SJCRH30 (cell line): ENCODE data around the gene DGUOK. TPM values are rescaled to one million over a fixed set of nuclear protein-coding genes. Genes with fewer than 3 reads are reported as not detected.

Experiments used
- DNase-seq, 2 experiments: peaks; one replicate each; pipeline ENCODE4 v3.0.0-alpha.2; 2015 to 2020
- H3K27ac ChIP-seq: fragments of 250-450 bp; sonication (Bioruptor Pico); 2 replicates; pipeline ENCODE4 v1.5.1; 2020; ENCODE audit warnings: mild to moderate bottlenecking, moderate library complexity
- H3K27me3 ChIP-seq: fragments of 250-450 bp; sonication (Bioruptor Pico); 2 replicates; pipeline ENCODE4 v1.5.1; 2020; ENCODE audit warnings: mild to moderate bottlenecking, moderate library complexity
- H3K36me3 ChIP-seq: fragments of 250-450 bp; sonication (Bioruptor Pico); 2 replicates; pipeline ENCODE4 v1.5.1; 2020; ENCODE audit warnings: mild to moderate bottlenecking, moderate library complexity
- H3K4me1 ChIP-seq: fragments of 250-450 bp; sonication (Bioruptor Pico); 2 replicates; pipeline ENCODE4 v1.5.1; 2020; ENCODE audit warnings: mild to moderate bottlenecking, moderate library complexity
- H3K4me3 ChIP-seq: fragments of 250-450 bp; sonication (Bioruptor Pico); 2 replicates; pipeline ENCODE4 v1.5.1; 2020; ENCODE audit warnings: mild to moderate bottlenecking, moderate library complexity
- H3K9me3 ChIP-seq: fragments of 250-450 bp; sonication (Bioruptor Pico); replicated peaks from 2 replicates; pipeline ENCODE4 v1.5.1; 2020; ENCODE audit warnings: mild to moderate bottlenecking, moderate library complexity
- total RNA-seq: library from RNA; depleted of rRNA; stranded (reverse); fragments of >200 nt; shearing (Covaris generic); gene quantifications from 2 replicates; pipeline ENCODE4 v1.2.3, GENCODE V29; 2014

Gene DGUOK
- total RNA-seq, 1 experiment from 2014 or later, result 105 TPM

DNA sequence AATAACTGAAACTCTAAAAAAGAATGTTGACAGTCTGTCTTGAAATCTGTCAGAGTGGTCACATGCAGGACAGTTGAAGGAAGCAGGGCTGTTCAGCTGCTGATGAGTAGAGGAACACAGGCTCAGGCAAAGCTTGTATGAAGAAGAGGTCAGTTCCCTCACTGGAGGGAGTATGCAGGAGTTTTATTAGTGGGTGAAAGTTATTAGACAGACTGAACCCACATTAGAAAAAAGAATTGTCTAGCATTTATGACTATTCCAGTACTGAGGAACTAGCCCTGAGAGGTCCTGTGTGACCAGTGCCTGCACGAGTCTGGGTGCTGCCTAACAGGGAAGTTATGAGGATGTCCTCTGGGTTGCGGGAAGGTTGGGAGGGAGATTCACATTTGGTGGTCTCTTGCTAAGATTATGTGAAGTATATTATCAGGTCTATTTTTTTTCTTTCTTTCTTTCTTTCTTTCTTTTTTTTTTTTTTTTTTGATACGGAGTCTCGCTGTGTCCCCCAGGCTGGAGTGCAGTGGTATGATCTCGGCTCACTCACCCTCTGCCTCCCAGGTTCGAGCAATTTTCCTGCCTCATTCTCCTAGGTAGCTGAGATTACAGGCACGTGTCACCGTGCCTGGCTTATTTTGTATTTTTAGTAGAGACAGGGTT is 67.6 kb downstream of the DGUOK start:
- DNase-seq, result no peak
- Histone ChIP-seq H3K4me3 (no peak overlapping the region), H3K36me3 (peaks cover 22% of the 10 kb centered on the region), H3K9me3 (no peaks in the 10 kb centered on the region), H3K27me3 (no peaks in the 10 kb centered on the region), H3K27ac (no peak overlapping the region), H3K4me1 (no peaks in the 10 kb centered on the region)

DNA sequence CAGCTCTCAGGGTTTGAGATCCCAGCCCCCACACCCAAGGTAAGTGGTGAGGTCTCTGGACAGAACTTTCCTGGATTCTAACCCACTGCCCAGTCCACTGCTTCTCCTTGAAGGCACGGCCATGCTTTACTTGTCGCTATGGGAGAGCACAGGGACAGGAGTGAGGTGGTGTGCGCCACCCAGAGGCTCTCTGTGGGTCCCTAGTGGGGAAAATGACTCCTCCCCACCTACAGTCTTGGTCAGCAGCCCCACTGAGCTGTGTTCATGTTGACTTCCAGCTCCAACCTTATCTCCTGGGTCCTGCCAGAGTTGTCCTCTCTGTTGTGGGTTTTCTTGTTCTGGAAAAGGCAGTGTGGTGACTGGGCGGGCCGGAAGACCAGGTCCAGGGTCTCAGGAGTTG is 69.1 kb downstream of the DGUOK start:
- Histone ChIP-seq H3K9me3 (no peaks in the 10 kb centered on the region), H3K36me3 (peaks cover 7% of the 10 kb centered on the region; the same call in 1 of the 2 replicates), H3K4me3 (no peak overlapping the region), H3K4me1 (no peaks in the 10 kb centered on the region), H3K27ac (no peak overlapping the region), H3K27me3 (no peaks in the 10 kb centered on the region)
- DNase-seq, result no peak

DNA sequence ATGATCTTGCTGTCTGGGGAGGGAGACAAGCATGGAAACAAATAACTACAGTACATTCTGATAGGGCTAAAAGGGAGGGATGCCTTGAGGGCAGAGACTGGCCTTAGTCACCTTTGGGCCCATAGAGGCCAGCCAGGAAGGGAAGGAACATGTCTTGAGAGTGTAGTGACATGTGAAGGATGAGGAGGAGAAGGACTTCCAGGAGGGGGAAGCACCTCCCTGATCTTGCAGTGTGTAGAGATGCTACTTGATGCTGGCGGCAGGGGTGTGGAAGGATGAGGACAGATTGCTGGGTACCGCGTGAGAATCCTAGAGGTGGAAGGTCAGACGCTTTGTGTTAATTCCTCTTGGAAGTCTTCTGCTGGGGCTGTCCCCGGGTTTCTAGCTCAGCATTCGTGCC is 71.1 kb downstream of the DGUOK start:
- Histone ChIP-seq H3K27me3 (no peaks in the 10 kb centered on the region), H3K36me3 (peaks cover 2% of the 10 kb centered on the region; the same call in 1 of the 2 replicates), H3K9me3 (no peaks in the 10 kb centered on the region), H3K27ac (no peak overlapping the region), H3K4me1 (peaks cover 6% of the 10 kb centered on the region; the same call in 1 of the 2 replicates), H3K4me3 (no peak overlapping the region)
- no peak for DNase-seq

DNA sequence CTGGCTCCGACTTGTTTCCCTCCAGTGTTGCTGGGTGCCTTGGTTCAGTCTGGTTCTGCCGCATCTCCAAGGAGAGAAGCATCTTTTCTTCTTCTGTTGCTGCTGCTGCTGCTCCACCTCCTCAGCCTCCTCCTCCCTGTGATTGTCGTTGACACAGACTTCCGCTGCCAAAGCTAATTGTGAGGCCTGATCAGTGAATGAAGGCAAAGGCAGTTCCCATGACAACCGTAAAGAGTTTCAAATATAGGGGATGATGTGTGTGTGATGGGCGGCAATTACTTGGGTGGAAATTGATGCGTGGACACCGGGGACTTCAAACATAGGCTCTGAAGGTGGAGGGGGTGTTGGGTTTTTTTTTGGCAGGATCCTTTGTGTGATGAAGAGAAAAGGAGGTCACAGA is 71.8 kb downstream of the DGUOK start:
- H3K4me1 ChIP-seq, result peaks cover 6% of the 10 kb centered on the region; the same call in 1 of the 2 replicates
- no peaks in the 10 kb centered on the region for H3K9me3 ChIP-seq
- H3K27ac ChIP-seq, result no peak overlapping the region
- no peaks in the 10 kb centered on the region for H3K27me3 ChIP-seq
- no peak for DNase-seq
- no peak overlapping the region for H3K4me3 ChIP-seq
- H3K36me3 ChIP-seq, result no peaks in the 10 kb centered on the region

DNA sequence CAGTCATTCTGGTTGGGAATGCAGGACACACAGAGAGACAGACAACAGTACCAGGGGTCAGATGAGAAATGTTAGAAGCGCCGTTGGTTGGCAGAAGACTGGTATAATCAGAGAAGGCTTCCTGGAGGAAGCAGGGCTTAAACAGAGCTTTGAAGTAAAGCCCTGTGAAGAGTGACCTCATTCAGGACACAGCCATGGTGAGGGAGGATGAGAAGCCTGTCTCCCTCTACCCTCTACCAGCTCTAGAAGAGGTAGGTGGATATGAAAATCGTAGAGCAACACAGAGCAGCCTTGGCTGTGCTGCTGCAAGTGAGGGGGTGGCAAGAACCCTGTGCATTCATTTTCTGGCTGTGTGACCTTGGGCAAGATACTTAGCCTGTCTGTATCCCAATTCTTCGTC is 72.3 kb downstream of the DGUOK start:
- H3K9me3 ChIP-seq, result no peaks in the 10 kb centered on the region
- H3K4me3 ChIP-seq, result no peak overlapping the region
- DNase-seq, result no peak
- no peak overlapping the region for H3K27ac ChIP-seq
- H3K4me1 ChIP-seq, result peaks cover 10% of the 10 kb centered on the region
- no peaks in the 10 kb centered on the region for H3K36me3 ChIP-seq
- H3K27me3 ChIP-seq, result no peaks in the 10 kb centered on the region

DNA sequence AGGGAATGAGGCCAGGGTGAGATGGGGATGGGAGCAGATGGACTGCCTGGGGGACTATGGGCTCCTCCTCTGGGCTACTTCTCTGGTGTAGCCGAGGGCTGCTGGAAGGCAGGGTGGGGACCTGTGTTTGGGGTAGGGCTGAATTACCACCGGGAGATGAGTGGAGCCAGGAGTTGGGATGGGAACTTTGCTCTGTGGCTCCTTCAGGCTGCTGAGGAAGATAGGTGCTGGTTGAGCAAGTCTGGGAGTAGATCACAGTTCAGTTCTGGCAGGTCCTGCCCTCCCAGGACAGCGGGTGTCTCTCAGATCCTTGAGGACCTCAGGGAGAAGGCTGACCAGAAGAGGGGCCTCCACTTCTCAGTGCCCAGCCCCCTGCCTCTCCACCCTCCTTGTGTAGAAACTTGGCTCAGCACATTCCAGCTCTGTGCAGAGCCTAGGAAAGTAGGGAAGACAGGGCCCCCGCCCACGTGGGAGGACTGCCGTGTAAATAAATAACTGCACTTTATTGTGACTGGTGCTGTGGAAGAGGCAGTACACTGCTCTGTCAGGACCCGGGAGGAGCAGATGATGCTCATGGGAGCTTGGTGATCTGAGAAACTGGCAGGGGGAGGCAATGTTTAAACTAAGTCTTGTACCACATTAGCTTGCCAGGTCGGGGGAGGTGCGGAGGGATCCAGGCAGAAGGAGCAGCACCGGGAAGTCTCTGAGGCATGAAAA is 73.4 kb downstream of the DGUOK start:
- H3K27ac ChIP-seq, result no peak overlapping the region
- no peaks in the 10 kb centered on the region for H3K27me3 ChIP-seq
- no peaks in the 10 kb centered on the region for H3K36me3 ChIP-seq
- no peaks in the 10 kb centered on the region for H3K9me3 ChIP-seq
- H3K4me1 ChIP-seq, result peaks cover 15% of the 10 kb centered on the region
- no peak for DNase-seq
- H3K4me3 ChIP-seq, result no peak overlapping the region

DNA sequence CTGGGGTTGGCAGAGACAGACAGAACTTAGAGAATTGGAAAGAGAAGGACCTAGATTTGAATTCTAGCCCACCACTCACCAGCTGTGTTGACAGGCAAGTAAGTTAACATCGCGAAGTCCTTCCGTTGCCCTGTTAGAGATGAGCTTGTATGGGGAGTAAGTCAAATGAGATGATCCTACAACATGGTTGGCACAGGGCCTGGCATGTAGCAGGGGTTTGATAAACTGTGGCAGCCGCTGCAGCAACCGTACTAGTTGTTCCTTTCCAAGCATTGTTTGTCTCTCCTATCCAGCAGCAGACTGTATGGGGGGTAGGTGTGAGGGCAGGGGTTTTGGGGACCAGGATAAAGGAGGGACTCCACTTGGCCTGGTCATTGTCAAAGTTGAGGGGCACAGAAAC is 74.0 kb downstream of the DGUOK start:
- Histone ChIP-seq H3K4me3 (no peak overlapping the region), H3K4me1 (peaks cover 15% of the 10 kb centered on the region), H3K9me3 (no peaks in the 10 kb centered on the region)

DNA sequence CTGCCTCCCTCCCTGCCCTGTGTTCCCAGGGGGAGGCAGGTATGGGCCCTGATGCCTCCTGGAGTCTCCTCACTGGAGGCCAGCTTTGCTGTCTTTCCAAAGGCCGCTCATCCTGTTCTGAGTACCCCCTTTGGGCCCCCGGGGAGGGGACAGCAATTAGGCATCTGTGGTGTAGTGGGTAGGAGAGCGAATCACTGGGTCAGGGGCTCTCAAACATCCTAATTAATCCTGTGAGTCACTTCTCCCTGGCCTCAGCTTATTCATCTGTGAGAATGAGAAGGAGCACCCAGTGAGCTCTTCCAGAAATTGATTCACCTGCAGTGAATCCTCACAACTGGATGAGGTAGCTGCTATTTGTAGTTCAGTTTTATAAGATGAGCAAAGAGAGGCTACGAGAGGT is 74.4 kb downstream of the DGUOK start:
- H3K36me3 ChIP-seq, result 0 out of 2 replicates have a peak, but pooled peaks cover 4% of the 10 kb centered on the region
- peaks cover 15% of the 10 kb centered on the region for H3K4me1 ChIP-seq
- H3K4me3 ChIP-seq, result no peak overlapping the region
- no peak overlapping the region for H3K27ac ChIP-seq
- H3K27me3 ChIP-seq, result no peaks in the 10 kb centered on the region
- DNase-seq, result no peak
- H3K9me3 ChIP-seq, result no peaks in the 10 kb centered on the region

More for the DNA sequence above, 74.0 kb downstream of the DGUOK start:
- no peak for DNase-seq
- Histone ChIP-seq H3K36me3 (0 out of 2 replicates have a peak, but pooled peaks cover 4% of the 10 kb centered on the region), H3K27me3 (no peaks in the 10 kb centered on the region), H3K27ac (no peak overlapping the region)

DNA sequence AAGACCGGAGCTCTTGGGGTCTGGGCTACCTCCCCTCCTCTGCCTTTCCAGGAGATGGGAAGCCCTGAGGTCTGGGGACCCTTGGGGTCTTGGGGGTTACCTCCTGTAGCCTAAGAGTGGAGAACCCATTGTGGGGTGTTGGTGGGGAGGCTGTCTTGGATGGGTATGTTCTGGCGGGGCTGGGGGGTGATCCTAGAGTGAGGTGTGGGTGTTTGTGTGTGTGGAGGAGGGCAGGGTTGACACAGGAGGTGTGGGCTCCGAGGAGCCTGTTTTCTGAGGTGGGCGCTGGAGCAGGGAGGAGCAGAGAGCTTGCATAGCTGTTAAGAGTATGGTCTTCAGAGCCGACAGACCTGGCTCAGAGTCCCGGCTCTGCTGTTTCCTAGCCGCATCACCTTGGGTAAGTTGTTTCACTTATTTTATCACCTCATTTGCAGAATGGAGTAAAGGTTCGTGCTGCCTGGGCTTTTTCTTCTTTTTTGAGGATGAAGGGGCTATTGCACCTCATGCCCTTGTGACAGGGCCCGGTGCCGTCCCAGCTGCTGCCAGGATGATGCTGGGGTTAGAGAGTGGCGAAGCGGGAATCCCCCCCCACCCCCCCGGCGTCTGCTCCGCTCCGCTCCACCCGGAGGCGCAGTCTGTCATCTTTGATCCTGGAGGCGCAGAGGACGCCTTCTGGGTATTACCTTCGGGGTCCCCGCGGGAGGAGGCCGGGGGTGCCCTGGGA is 75.3 kb downstream of the DGUOK start:
- H3K4me1 ChIP-seq, result peaks cover 19% of the 10 kb centered on the region
- DNase-seq, result no peak

DNA sequence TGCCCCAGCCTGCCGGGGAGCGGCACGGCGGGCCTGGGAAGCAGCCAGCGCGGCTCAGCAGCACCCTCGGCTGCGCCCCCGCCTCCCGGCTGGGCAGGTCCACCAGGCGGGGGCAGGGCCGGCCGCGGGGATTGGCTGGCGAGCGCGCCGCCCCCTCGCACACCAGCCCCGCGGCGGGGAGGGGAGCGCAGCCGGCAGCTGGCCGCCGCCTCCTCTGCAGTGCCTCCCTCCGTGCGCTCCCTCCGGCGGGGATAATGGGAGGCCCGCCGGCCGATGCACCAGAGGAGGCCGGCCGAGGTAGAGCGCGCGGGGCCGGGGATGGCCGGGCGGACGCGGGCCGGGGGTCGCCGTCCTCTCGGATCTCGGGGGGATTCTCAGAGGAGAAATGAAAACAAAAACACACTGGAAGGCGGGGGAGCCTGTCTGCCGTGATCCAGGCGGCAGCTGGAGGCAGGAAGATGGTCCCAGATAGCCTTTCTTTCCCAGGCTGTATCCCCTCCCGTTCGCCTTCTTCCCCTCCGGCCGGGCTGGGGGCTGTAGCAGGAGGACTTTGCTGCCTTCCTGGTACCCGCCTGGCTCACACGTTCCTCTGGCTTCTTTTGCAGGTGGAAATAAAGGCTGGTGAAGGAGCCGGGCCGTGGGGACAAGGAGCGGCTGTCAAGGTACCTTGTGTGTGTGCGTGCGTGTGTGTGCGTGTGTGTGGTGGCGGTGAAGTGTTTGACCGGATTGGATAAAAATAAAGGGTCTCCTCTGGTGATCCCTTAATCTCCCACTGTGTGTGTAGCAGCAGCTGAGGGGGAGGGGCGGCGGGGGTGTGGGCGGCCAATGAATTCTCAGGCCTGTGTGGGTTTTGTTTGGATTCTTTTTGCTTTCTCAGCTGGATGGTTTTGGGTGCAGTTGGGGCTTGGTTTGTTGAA is 76.1 kb downstream of the DGUOK start:
- H3K4me1 ChIP-seq, result peaks cover 28% of the 10 kb centered on the region
- DNase-seq, result peak; percentile 90 to 93

More for the DNA sequence above, 75.3 kb downstream of the DGUOK start:
- H3K4me3 ChIP-seq, result peak overlapping the region; percentile 56
- no peaks in the 10 kb centered on the region for H3K9me3 ChIP-seq
- peaks cover 7% of the 10 kb centered on the region; the same call in 1 of the 2 replicates for H3K36me3 ChIP-seq
- H3K27me3 ChIP-seq, result no peaks in the 10 kb centered on the region
- H3K27ac ChIP-seq, result no peak overlapping the region

DNA sequence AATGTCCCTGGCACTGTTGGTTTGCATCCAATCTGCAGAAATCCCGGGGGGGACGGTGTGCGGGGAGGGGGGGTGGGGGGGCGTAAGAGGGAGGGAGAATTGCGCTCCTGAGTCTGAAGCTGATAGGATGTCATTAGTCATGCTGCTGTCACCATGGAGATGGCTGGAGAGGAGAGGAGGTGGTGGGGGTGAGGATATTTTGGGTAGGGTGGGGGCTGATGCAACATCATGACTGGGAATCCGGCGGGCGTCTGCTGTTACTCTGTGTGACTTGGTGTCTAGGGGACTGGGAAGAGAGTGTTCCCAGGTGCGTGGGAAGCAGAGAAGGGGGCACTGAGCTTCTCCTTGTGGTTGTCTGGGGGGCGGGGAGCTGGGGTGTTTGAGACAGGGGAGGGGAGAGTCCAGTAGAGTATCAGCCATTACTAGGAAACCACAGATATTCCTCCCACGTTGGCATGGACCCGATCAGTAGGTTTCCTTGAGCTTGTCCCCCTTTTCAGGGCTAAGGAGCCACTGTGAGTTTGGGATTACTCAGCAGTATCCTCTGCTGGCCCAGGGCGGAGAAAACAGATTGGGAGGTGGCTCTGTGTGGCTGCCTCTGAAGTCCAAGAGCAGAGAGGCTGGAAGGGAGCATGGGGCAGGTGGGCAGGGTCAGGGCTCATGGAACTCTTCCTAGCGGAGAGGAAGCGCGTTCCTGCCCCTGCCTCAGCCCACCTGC is 77.0 kb downstream of the DGUOK start:
- peaks cover 36% of the 10 kb centered on the region for H3K4me1 ChIP-seq
- peak overlapping the region; percentile 56 for H3K4me3 ChIP-seq
- H3K27me3 ChIP-seq, result no peaks in the 10 kb centered on the region
- H3K9me3 ChIP-seq, result no peaks in the 10 kb centered on the region
- peak; percentile 69 to 72 for DNase-seq
- peaks cover 8% of the 10 kb centered on the region; the same call in 1 of the 2 replicates for H3K36me3 ChIP-seq
- H3K27ac ChIP-seq, result peak overlapping the region; percentile 49

More for the DNA sequence above, 76.1 kb downstream of the DGUOK start:
- H3K36me3 ChIP-seq, result peaks cover 8% of the 10 kb centered on the region; the same call in 1 of the 2 replicates
- no peaks in the 10 kb centered on the region for H3K27me3 ChIP-seq
- no peaks in the 10 kb centered on the region for H3K9me3 ChIP-seq
- H3K4me3 ChIP-seq, result peak overlapping the region; percentile 56
- H3K27ac ChIP-seq, result peak overlapping the region; percentile 38

DNA sequence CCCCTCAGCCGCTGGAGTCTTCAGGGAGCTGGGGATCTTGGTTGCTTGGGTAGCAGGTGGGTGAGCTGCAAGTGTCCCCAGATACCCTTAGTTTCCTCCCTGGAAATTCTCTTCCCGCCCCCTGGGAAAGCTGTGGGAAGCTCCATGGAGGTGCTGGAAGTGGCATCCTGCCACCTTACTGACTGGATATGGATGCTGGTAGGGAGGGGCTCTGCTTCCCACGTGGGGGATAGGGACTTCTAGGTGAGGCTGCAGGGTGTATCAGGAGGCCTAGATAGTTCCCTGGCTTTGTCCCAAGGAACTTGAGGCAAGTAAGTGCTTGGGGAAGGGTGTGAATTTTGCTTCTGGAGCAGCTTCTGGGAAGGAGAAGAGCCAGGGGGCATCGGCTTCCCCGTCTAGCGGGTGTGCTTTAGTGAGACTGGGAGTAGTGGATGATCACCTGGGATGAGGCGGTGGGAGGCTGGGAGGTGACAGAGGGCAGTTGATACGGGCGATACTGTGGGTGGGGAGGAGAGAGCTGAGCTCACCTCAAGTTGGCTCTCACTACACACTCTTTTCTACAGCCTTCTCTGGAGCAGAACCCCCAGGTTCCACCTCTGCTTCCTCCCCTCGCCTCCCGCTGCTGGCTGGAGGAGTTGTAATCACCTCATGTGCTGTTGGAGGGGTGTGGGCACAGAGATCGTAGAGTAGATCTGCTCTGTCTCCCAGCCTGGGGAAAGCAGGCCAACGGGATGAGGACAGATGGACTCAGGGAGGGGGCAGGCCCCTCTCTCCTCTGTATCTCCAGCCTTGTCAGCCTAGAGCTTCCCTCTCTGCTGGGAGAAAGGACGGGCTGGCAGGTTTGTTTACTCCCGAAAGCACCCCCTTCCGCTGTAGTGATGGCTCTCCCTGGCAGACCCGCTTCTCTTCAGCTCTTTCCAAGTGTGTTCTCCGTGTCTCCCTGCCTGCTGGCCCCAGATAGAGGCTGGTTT is 77.8 kb downstream of the DGUOK start:
- DNase-seq, result no peak
- Histone ChIP-seq H3K4me3 (peak overlapping the region; percentile 56), H3K36me3 (peaks cover 10% of the 10 kb centered on the region; the same call in 1 of the 2 replicates), H3K4me1 (peaks cover 45% of the 10 kb centered on the region), H3K9me3 (no peaks in the 10 kb centered on the region), H3K27ac (peak overlapping the region; percentile 49), H3K27me3 (no peaks in the 10 kb centered on the region)

DNA sequence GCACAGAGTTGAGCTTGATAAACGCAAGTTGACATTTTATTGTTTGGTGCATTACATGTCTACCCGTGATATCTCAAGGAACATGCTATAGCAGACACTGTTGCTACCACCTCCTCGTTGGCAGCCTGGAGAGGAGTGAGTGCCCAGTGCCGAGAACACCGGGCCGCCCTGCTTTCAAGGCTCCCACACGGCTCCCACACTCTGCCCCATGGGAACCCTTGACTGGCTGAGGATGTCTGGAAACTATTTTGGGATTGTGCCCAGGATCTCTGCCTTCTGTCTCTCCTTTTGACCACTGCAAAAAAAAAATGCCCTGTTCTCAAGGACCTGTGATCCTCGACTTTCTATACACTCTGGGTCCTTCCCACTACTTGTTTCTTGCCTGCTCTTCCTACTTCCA is 79.1 kb downstream of the DGUOK start:
- DNase-seq, result no peak
- Histone ChIP-seq H3K4me1 (peaks cover 57% of the 10 kb centered on the region), H3K36me3 (peaks cover 12% of the 10 kb centered on the region; the same call in 1 of the 2 replicates), H3K9me3 (no peaks in the 10 kb centered on the region), H3K27me3 (no peaks in the 10 kb centered on the region), H3K4me3 (no peak overlapping the region), H3K27ac (no peak overlapping the region)
